AG04450 (cell line): Measurements from ENCODE around the gene TMEM129. TPM values are rescaled to one million over a fixed set of nuclear protein-coding genes. Genes with fewer than 3 reads are reported as not detected.
"Not testable (repeated sequence)": the region's sequence is repeated elsewhere in the genome, so short reads cannot be mapped to it uniquely, and the experiment has no call there.

Source experiments
- CTCF ChIA-PET: fragments of 300-600, 350-600 bp; formaldehyde crosslinking; extraction: SDS; loops from one replicate; lab custom pipeline; 2022; ENCODE audit warnings: antibody characterized with exemption, inconsistent platforms; lab: Charles Lee
- POLR2A ChIA-PET: fragments of 350-600 bp; formaldehyde crosslinking; extraction: SDS; loops from one replicate; lab custom pipeline; 2021; ENCODE audit warnings: antibody characterized with exemption, inconsistent platforms; lab: Yijun Ruan, JAX
- DNase-seq: peaks from one replicate; pipeline ENCODE4 v3.0.0-alpha.2; 2011; ENCODE audit warnings: low read depth, low spot score
- H3K27ac ChIP-seq: one replicate; pipeline ENCODE4 v1.5.1; 2012; ENCODE audit warnings: low read depth, low read length, control low read depth
- H3K27me3 ChIP-seq: one replicate; pipeline ENCODE4 v1.6.0; 2012; ENCODE audit warnings: low read length; ENCODE audit not compliant: control insufficient read depth, insufficient read depth
- H3K4me3 ChIP-seq: 2 replicates; pipeline ENCODE4 v1.5.1; 2011; ENCODE audit warnings: mild to moderate bottlenecking, low read depth, low read length, control low read depth
- H3K9me3 ChIP-seq: 2 replicates; pipeline ENCODE4 v1.5.1; 2012; ENCODE audit warnings: low read length; ENCODE audit not compliant: control insufficient read depth, insufficient read depth
- polyA plus RNA-seq: library from polyadenylated mRNA; depleted of rRNA; stranded (reverse); fragments of >200 nt; gene quantifications from 2 replicates; pipeline ENCODE4 v1.2.3, GENCODE V29; 2011
- TF ChIP-seq, protein P1 (sequence below): IDR thresholded peaks from 2 replicates; pipeline ENCODE4 v1.5.1; 2011; ENCODE audit warnings: low read depth, low read length, control low read depth, inconsistent platforms

Gene TMEM129
- polyA plus RNA-seq, 1 experiment: 13.1 TPM

DNA sequence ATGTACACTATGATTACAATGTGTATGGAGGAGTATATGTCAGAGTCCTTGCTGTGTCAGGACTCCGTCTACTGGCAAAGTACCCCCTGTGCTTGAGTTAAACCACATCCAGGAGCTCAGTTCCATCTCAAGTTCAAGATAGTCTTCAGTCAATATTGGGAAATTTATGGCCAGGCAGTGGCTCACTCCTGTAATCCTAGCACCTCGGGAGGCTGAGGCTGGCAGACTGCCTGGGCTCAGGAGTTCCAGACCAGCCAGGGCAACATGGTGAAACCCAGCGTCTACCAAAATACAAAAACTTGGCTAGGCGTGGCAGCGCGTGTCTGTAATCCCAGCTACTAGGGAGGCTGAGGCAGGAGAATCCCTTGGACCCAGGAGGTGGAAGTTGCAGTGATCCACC lies 14.8 kb downstream of the TMEM129 start:
- ChIA-PET CTCF (interaction anchor here (1.2 kb wide), 1 partner anchor 13 kb away, joined by 7 read pairs; no protein-coding TSS in a partner anchor), POLR2A (no interaction called here)
- H3K4me3 ChIP-seq: no peak overlapping the region
- no peaks in the 10 kb centered on the region for H3K9me3 ChIP-seq
- no peak for DNase-seq
- TF ChIP-seq, protein P1, sequence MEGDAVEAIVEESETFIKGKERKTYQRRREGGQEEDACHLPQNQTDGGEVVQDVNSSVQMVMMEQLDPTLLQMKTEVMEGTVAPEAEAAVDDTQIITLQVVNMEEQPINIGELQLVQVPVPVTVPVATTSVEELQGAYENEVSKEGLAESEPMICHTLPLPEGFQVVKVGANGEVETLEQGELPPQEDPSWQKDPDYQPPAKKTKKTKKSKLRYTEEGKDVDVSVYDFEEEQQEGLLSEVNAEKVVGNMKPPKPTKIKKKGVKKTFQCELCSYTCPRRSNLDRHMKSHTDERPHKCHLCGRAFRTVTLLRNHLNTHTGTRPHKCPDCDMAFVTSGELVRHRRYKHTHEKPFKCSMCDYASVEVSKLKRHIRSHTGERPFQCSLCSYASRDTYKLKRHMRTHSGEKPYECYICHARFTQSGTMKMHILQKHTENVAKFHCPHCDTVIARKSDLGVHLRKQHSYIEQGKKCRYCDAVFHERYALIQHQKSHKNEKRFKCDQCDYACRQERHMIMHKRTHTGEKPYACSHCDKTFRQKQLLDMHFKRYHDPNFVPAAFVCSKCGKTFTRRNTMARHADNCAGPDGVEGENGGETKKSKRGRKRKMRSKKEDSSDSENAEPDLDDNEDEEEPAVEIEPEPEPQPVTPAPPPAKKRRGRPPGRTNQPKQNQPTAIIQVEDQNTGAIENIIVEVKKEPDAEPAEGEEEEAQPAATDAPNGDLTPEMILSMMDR: no peak
- H3K27me3 ChIP-seq: no peaks in the 10 kb centered on the region
- no peak overlapping the region for H3K27ac ChIP-seq

DNA sequence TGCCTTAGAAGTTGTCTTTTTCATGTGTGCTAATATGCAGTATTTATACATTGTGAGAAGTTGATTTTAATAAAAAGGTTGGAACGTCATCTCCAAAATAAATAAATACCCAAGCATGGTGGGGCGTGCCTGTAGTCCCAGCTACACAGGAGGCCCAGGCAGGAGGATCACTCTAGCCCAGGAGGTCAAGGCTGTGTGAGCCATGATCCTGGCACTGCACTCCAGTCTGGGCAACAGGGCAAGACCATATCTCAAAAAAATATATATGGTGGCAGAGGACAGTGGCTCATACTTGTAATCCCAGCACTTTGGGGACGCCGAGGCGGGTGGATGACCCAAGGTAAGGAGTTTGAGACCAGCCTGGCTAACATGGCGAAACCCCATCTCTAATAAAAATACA lies 15.4 kb downstream of the TMEM129 start:
- Histone ChIP-seq H3K27me3 (no peaks in the 10 kb centered on the region), H3K9me3 (no peaks in the 10 kb centered on the region), H3K27ac (no peak overlapping the region), H3K4me3 (no peak overlapping the region)
- ChIA-PET POLR2A (no interaction called here), CTCF (interaction anchor here (1.2 kb wide), 1 partner anchor 12 kb away, joined by 7 read pairs; no protein-coding TSS in a partner anchor)
- no peak for DNase-seq
- TF ChIP-seq, protein P1: no peak

DNA sequence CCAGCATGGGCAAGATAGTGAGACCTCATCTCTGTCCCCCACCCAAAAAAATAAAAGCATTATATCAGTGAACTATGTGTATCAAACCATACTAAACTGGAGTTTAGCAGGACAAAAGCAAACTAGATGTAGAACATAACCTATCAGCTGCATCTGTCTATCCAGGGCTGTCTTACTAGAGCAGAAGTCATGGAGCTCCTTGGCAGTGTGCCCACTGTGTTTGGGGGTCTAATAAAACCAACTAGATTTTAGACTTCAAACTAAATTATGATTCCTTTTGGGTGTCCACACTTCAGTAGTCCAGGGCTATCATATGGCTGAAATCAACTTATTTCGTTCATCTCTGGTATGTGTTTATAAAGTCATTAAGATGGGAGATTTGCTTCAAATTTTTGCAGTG lies 17.3 kb downstream of the TMEM129 start:
- CTCF ChIA-PET: interaction anchor here (0.9 to 4.5 kb wide), 2 partner anchors 11 to 23 kb away, joined by 3 to 38 read pairs; no protein-coding TSS in a partner anchor
- DNase-seq: no peak
- Histone ChIP-seq H3K27ac (no peak overlapping the region), H3K27me3 (no peaks in the 10 kb centered on the region), H3K9me3 (no peaks in the 10 kb centered on the region), H3K4me3 (no peak overlapping the region)
- POLR2A ChIA-PET: interaction anchor here (0.7 kb wide), 1 partner anchor 9 kb away, joined by 3 read pairs; the partner anchor contains the start of gene SLBP
- TF ChIP-seq, protein P1: no peak

DNA sequence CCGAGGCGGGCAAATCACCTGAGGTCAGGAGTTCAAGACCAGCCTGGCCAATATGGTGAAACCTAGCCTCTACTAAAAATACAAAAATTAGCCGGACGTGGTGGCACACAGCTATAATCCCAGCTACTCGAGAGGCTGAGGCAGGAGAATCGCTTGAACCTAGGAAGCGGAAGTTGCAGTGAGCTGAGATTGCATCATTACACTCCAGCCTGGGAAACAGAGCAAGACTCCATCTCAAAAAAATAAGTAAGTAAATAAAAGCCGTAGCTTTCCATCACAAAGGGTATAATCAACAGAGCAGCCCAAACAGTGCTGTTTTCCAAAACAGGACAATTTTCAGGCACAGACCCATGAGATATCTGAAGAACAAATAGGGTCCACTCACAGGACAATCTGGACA lies 19.5 kb downstream of the TMEM129 start:
- H3K4me3 ChIP-seq, DNase-seq, H3K27ac ChIP-seq, H3K9me3 ChIP-seq, H3K27me3 ChIP-seq: not testable (repeated sequence)
- ChIA-PET CTCF (interaction anchor here (0.6 to 4.5 kb wide), 4 partner anchors 9 to 47 kb away, joined by 3 to 38 read pairs (median 6); no protein-coding TSS in a partner anchor), POLR2A (interaction anchor here (0.7 to 1.4 kb wide), 2 partner anchors 10 to 11 kb away, joined by 3 to 4 read pairs; partner anchors contain the start of gene SLBP)

DNA sequence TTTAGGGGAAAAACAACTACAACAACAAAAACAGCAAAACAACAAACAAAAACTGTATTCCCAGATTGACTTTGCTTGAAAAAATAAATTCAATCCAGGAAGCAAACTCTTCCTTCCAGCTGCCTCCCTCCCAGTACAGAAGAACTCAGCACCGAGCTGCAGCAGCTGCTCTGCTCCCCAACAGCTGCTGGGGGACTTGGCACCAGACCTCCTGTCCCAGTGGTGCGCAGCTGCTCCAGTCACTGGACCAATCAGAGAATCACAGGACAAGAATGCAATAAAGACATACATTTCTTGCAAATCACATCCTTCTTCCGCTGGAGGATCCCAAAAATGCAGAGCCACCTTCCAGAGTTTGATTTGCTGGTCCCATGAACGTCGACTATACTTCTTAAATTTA lies 25.2 kb downstream of the TMEM129 start:
- Histone ChIP-seq H3K27ac (peak overlapping the region; percentile 2), H3K27me3 (no peaks in the 10 kb centered on the region), H3K4me3 (no peak overlapping the region), H3K9me3 (no peaks in the 10 kb centered on the region)
- ChIA-PET POLR2A (interaction anchor here (0.6 kb wide), 1 partner anchor 16 kb away, joined by 3 read pairs; no protein-coding TSS in a partner anchor), CTCF (interaction anchor here (1.7 kb wide), 1 partner anchor 29 kb away, joined by 5 read pairs; no protein-coding TSS in a partner anchor)
- TF ChIP-seq, protein P1: no peak
- DNase-seq: no peak
